Fibroblast of the aortic adventitia (primary cell): ENCODE results near the gene LBX2. TPM values are rescaled to one million over a fixed set of nuclear protein-coding genes. Genes with fewer than 3 reads are reported as not detected.
"Not testable (repeated sequence)": the region's sequence is repeated elsewhere in the genome, so short reads cannot be mapped to it uniquely, and the experiment has no call there.

ENCODE experiments used
- DNase-seq: peaks from one replicate; pipeline ENCODE4 v3.0.0-alpha.2; 2010; ENCODE audit warnings: low read depth
- H3K4me3 ChIP-seq: 2 replicates; pipeline ENCODE4 v1.5.1; 2011; ENCODE audit warnings: low read depth, mild to moderate bottlenecking, control low read depth, low read length, moderate library complexity
- CTCF ChIP-seq: IDR thresholded peaks from 2 replicates; pipeline ENCODE4 v1.5.1; 2011; ENCODE audit warnings: mild to moderate bottlenecking, low read length, control low read depth, inconsistent platforms; ENCODE audit not compliant: insufficient read depth
- total RNA-seq: library from RNA; depleted of rRNA; stranded (reverse); fragments of >200 nt; gene quantifications from 2 replicates; pipeline ENCODE4 v1.2.3, GENCODE V29; 2012; ENCODE audit warnings: low replicate concordance

LBX2 gene
- total RNA-seq, 1 donor, result 2.0 TPM

- DNase-seq, result no peak
- TF ChIP-seq CTCF, result no peak
- peak overlapping the region; percentile 83 for H3K4me3 ChIP-seq
Observed at GRCh38 chr2:74464406-74464805, 35.0 kb downstream of the LBX2 start.

- no peak overlapping the region for H3K4me3 ChIP-seq
- no peak for DNase-seq
- TF ChIP-seq CTCF, result no peak
Observed at GRCh38 chr2:74462786-74463105, 36.7 kb downstream of the LBX2 start.

- no peak for TF ChIP-seq CTCF
- no peak for DNase-seq
- no peak overlapping the region for H3K4me3 ChIP-seq
Observed at GRCh38 chr2:74462054-74462785, 37.2 kb downstream of the LBX2 start.

- TF ChIP-seq CTCF, result no peak
- DNase-seq, result no peak
- H3K4me3 ChIP-seq, result no peak overlapping the region
Observed at GRCh38 chr2:74461187-74462053, 38.0 kb downstream of the LBX2 start.

- not testable (repeated sequence) for H3K4me3 ChIP-seq, DNase-seq
Observed at GRCh38 chr2:74460187-74460586, 39.2 kb downstream of the LBX2 start.

- not testable (repeated sequence) for DNase-seq
Observed at GRCh38 chr2:74459503-74460118, 39.8 kb downstream of the LBX2 start.

GRCh38 chr2:74458938-74459363 lies 40.5 kb downstream of the LBX2 start:
- H3K4me3 ChIP-seq, result peak overlapping the region; percentile 72
- no peak for DNase-seq
- no peak for TF ChIP-seq CTCF

More at GRCh38 chr2:74459503-74460118, 39.8 kb downstream of the LBX2 start:
- H3K4me3 ChIP-seq, result peak overlapping the region; percentile 72
